HepG2 (cell line): Measurements from ENCODE around the gene CIAO2A. TPM values are rescaled to one million over a fixed set of nuclear protein-coding genes. Genes with fewer than 3 reads are reported as not detected.

Source experiments
- ATF1 ChIP-seq: IDR thresholded peaks from 2 replicates; pipeline ENCODE4 v1.6.1; 2016; ENCODE audit warnings: mild to moderate bottlenecking, control low read depth
- BHLHE40 ChIP-seq: IDR thresholded peaks from 2 replicates; pipeline ENCODE4 v1.6.1; 2011; ENCODE audit warnings: low read length, improper control_type of control experiment
- DNMT3B ChIP-seq: conservative IDR thresholded peaks from 2 replicates; pipeline ENCODE4 v1.6.1; 2016; ENCODE audit warnings: missing biosample characterization, control low read depth
- JARID2 ChIP-seq: sonication (generic); formaldehyde crosslinking; IDR thresholded peaks from 2 replicates; pipeline ENCODE4 v1.8.1; 2023; ENCODE audit warnings: missing genetic modification reagents, inconsistent platforms; ENCODE audit not compliant: insufficient replicate concordance
- JDP2 ChIP-seq: sonication (generic); formaldehyde crosslinking; IDR thresholded peaks from 2 replicates; pipeline ENCODE4 v1.8.1; 2022; ENCODE audit warnings: missing genetic modification reagents, borderline replicate concordance
- KAT2B ChIP-seq: fragments of 150-350 bp; IDR thresholded peaks from 2 replicates; pipeline ENCODE4 v1.6.1; 2014; ENCODE audit warnings: low read depth, low read length, borderline replicate concordance
- KLF11 ChIP-seq: IDR thresholded peaks from 2 replicates; pipeline ENCODE4 v1.6.1; 2016; ENCODE audit warnings: missing compliant biosample characterization
- MED1 ChIP-seq: sonication (generic); formaldehyde crosslinking; IDR thresholded peaks from 2 replicates; pipeline ENCODE4 v1.4.0; 2020; ENCODE audit warnings: missing genetic modification reagents
- MYC ChIP-seq: sonication (generic); formaldehyde crosslinking; IDR thresholded peaks from 2 replicates; pipeline ENCODE4 v1.9.0; 2021; ENCODE audit warnings: missing genetic modification reagents, borderline replicate concordance
- NCOA2 ChIP-seq: sonication (generic); formaldehyde crosslinking; IDR thresholded peaks from 2 replicates; pipeline ENCODE4 v1.8.0; 2022; ENCODE audit warnings: inconsistent platforms
- NCOA5 ChIP-seq: sonication (generic); formaldehyde crosslinking; IDR thresholded peaks from 2 replicates; pipeline ENCODE4 v1.4.0; 2020; ENCODE audit warnings: missing genetic modification reagents
- RARG ChIP-seq: sonication (generic); formaldehyde crosslinking; IDR thresholded peaks from 2 replicates; pipeline ENCODE4 v1.4.0; 2020; ENCODE audit warnings: low read depth, mild to moderate bottlenecking, missing genetic modification reagents
- RBFOX2 ChIP-seq: fragments of 200-400 bp; formaldehyde crosslinking; IDR thresholded peaks from 2 replicates; pipeline ENCODE4 v1.6.1; 2017; ENCODE audit warnings: low read depth, mild to moderate bottlenecking, low read length
- RFX5 ChIP-seq: IDR thresholded peaks from 2 replicates; pipeline ENCODE4 v1.6.1; 2011; ENCODE audit warnings: low read depth, low read length, improper control_type of control experiment
- RXRA ChIP-seq: sonication (generic); formaldehyde crosslinking; IDR thresholded peaks from 2 replicates; pipeline ENCODE4 v1.5.1; 2020; ENCODE audit warnings: missing genetic modification reagents
- SMAD9 ChIP-seq: sonication (generic); formaldehyde crosslinking; IDR thresholded peaks from 2 replicates; pipeline ENCODE4 v1.5.1; 2020; ENCODE audit warnings: mild to moderate bottlenecking, missing genetic modification reagents
- SRSF9 ChIP-seq: fragments of 200-400 bp; formaldehyde crosslinking; IDR thresholded peaks from 2 replicates; pipeline ENCODE4 v1.6.1; 2018; ENCODE audit warnings: borderline replicate concordance, mild to moderate bottlenecking, low read depth, low read length; ENCODE audit not compliant: insufficient read depth, poor library complexity, severe bottlenecking
- TBX2 ChIP-seq: sonication (generic); formaldehyde crosslinking; IDR thresholded peaks from 2 replicates; pipeline ENCODE4 v1.5.0; 2020; ENCODE audit warnings: missing genetic modification reagents, mild to moderate bottlenecking, borderline replicate concordance
- ZBTB8A ChIP-seq: sonication (generic); formaldehyde crosslinking; IDR thresholded peaks from 2 replicates; pipeline ENCODE4 v1.4.0; 2020; ENCODE audit warnings: mild to moderate bottlenecking, low read depth, missing genetic modification reagents, borderline replicate concordance
- ZKSCAN8 ChIP-seq: IDR thresholded peaks from 2 replicates; pipeline ENCODE4 v1.6.1; 2016; ENCODE audit warnings: borderline replicate concordance, missing genetic modification reagents, missing compliant biosample characterization
- ZNF33B ChIP-seq: sonication (generic); formaldehyde crosslinking; IDR thresholded peaks from 2 replicates; pipeline ENCODE4 v1.5.1; 2020; ENCODE audit warnings: mild to moderate bottlenecking, missing genetic modification reagents
- ZNF549 ChIP-seq: sonication (generic); formaldehyde crosslinking; IDR thresholded peaks from 2 replicates; pipeline ENCODE4 v1.5.0; 2020; ENCODE audit warnings: missing genetic modification reagents
- ZNF674 ChIP-seq: sonication (generic); formaldehyde crosslinking; IDR thresholded peaks from 2 replicates; pipeline ENCODE4 v1.5.0; 2020; ENCODE audit warnings: low read depth, mild to moderate bottlenecking, missing genetic modification reagents
- ZNF7 ChIP-seq: IDR thresholded peaks from 2 replicates; pipeline ENCODE4 v1.6.1; 2016; ENCODE audit warnings: missing biosample characterization, missing genetic modification reagents
- polyA plus RNA-seq, 8 experiments: library from polyadenylated mRNA; depleted of rRNA in 3 of 8; stranded (reverse) in 7 of 8; unstranded in 1 of 8; fragments of >200 nt; fragmentation: Illumina TruSeq in 4 of 8; extraction: Trizol in 4 of 8; gene quantifications; 2 replicates each; pipeline versions ENCODE4 v1.2.1 to v1.2.3, GENCODE V29; 2011 to 2016; ENCODE audit warnings: low read depth in 4 of 8, missing spikeins in 1 of 8, mixed read lengths in 1 of 8; ENCODE audit not compliant: insufficient read depth in 1 of 8
- total RNA-seq, 5 experiments: library from RNA; depleted of rRNA; stranded (reverse); fragments of >200 nt; fragmentation: Illumina TruSeq; extraction: Trizol; gene quantifications; 2 replicates each; pipeline ENCODE4 v1.2.3, GENCODE V29; 2016; ENCODE audit warnings: low read depth in 1 of 5
- TF ChIP-seq, protein P1 (sequence below), 2 experiments: fragments of 450-650 bp in 1 of 2; sonication (generic) in 1 of 2; formaldehyde crosslinking; IDR thresholded peaks; 2 replicates each; pipeline versions ENCODE4 v1.5.0 to v1.8.0; 2020 to 2022; ENCODE audit warnings: mild to moderate bottlenecking in 1 of 2, missing genetic modification reagents in 1 of 2
- TF ChIP-seq, protein P2 (sequence below): sonication (generic); formaldehyde crosslinking; IDR thresholded peaks from 2 replicates; pipeline ENCODE4 v1.4.0; 2020; ENCODE audit warnings: missing genetic modification reagents
- TF ChIP-seq, protein P3 (sequence below): sonication (generic); formaldehyde crosslinking; IDR thresholded peaks from 2 replicates; pipeline ENCODE4 v1.5.1; 2020; ENCODE audit warnings: missing genetic modification reagents, mild to moderate bottlenecking, borderline replicate concordance
- TF ChIP-seq, protein P4 (sequence below): sonication (generic); formaldehyde crosslinking; IDR thresholded peaks from 2 replicates; pipeline ENCODE4 v1.9.0; 2021; ENCODE audit warnings: missing genetic modification reagents, mild to moderate bottlenecking, borderline replicate concordance

CIAO2A gene
- total and polyA plus RNA-seq, 2 of the 13 experiments (the other 11 are each of a cell fraction or from before 2014, with no cell fraction given) = 83.0 to 100 TPM

DNA sequence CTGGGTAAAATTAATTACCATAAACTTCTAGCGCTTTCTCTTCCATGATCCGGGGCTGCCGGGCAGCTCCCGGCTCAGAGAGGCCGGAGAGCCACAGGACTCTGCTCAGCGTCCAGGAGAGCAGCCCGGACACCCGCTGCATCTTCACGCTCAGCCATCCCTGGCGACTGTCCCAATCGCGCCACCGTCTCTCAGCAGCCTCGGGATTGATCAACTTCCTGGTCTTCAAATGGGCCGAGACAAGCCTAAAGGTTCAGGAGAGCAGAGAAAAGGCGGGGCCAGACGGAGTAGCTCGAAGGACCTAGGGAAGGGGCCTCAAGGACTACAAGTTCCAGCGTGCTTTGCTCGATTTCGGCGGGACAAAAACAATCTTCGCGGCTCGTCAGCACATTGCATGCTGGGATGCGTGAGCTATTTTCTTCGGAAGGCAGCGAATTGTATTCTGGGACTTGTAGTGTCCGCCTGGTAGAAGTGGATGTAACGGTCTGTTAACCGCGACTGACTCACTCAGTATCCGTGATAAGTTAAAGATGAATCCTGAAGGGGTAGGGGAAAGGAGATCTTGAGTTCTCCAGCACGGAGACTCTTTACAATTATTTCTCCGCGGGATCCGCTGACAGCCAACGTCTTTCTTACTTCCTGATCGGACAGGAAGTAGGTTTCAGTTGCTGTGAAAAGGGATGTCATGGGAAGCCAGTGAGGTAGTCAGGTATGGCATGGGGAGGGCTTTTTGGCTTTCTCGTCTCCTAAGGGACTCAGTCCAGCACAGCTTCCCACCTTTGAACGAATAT is at the start of gene CIAO2A (continued):
- TF ChIP-seq, protein P1, sequence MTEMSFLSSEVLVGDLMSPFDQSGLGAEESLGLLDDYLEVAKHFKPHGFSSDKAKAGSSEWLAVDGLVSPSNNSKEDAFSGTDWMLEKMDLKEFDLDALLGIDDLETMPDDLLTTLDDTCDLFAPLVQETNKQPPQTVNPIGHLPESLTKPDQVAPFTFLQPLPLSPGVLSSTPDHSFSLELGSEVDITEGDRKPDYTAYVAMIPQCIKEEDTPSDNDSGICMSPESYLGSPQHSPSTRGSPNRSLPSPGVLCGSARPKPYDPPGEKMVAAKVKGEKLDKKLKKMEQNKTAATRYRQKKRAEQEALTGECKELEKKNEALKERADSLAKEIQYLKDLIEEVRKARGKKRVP (CRISPR knock-in tag; IDR thresholded peaks at IDR 0.05) = peak in 1 of 2 experiments; percentile 67; a peak in 2 of 4 replicates
- TF ChIP-seq SRSF9 (no peak), RXRA (CRISPR knock-in tag) (no peak), ZNF549 (no peak), NCOA2 (peak; percentile 12; the same call in 1 of the 2 replicates), ZBTB8A (CRISPR knock-in tag) (no peak), SMAD9 (CRISPR knock-in tag) (no peak), TBX2 (CRISPR knock-in tag) (peak; percentile 24; the same call in 1 of the 2 replicates), DNMT3B (CRISPR knock-in tag) (no peak), BHLHE40 (no peak), JARID2 (no peak), RARG (CRISPR knock-in tag) (no peak), ZNF33B (CRISPR knock-in tag) (no peak), KAT2B (no peak), ZNF674 (CRISPR knock-in tag) (0 out of 2 replicates have a peak, but pooled peaks have one; percentile 38), MYC (CRISPR knock-in tag) (no peak), NCOA5 (CRISPR knock-in tag) (no peak), RBFOX2 (peak; percentile 65), JDP2 (CRISPR knock-in tag) (no peak), MED1 (peak; percentile 63; the same call in 1 of the 2 replicates), ATF1 (CRISPR knock-in tag) (peak; percentile 94), ZKSCAN8 (CRISPR knock-in tag) (peak; percentile 26; the same call in 1 of the 2 replicates), ZNF7 (CRISPR knock-in tag) (no peak), RFX5 (no peak), KLF11 (no peak)
- TF ChIP-seq, protein P2, sequence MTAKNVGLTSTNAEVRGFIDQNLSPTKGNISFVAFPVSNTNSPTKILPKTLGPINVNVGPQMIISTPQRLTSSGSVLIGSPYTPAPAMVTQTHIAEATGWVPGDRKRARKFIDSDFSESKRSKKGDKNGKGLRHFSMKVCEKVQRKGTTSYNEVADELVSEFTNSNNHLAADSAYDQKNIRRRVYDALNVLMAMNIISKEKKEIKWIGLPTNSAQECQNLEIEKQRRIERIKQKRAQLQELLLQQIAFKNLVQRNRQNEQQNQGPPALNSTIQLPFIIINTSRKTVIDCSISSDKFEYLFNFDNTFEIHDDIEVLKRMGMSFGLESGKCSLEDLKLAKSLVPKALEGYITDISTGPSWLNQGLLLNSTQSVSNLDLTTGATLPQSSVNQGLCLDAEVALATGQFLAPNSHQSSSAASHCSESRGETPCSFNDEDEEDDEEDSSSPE (CRISPR knock-in tag) = peak; percentile 98
- TF ChIP-seq, protein P3, sequence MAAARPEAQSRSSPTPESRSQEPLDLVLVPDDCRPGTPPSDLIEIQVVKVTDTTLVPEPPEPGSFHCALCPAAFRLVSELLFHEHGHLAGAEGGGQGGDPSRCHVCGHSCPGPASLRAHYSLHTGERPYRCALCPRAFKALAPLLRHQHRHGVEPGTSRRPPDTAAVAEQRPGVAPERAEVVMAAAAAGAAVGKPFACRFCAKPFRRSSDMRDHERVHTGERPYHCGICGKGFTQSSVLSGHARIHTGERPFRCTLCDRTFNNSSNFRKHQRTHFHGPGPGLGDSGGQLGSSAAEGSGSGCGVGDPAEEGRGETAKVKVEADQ = no peak; the same call in 1 of the 2 replicates
- TF ChIP-seq, protein P4, sequence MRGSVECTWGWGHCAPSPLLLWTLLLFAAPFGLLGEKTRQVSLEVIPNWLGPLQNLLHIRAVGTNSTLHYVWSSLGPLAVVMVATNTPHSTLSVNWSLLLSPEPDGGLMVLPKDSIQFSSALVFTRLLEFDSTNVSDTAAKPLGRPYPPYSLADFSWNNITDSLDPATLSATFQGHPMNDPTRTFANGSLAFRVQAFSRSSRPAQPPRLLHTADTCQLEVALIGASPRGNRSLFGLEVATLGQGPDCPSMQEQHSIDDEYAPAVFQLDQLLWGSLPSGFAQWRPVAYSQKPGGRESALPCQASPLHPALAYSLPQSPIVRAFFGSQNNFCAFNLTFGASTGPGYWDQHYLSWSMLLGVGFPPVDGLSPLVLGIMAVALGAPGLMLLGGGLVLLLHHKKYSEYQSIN (CRISPR knock-in tag) = no peak
